Gastroesophageal sphincter (tissue), 3 donors: ENCODE measurements around the gene TNK1.

ENCODE experiments used
- CTCF ChIP-seq, 4 experiments: fragments of 200-600 bp in 2 of 4; fragments of 450-650 bp in 2 of 4; sonication (generic) in 1 of 4; IDR thresholded peaks; one replicate each; pipeline ENCODE4 v1.5.1; 2017 to 2019; ENCODE audit warnings: antibody characterized with exemption in 4 of 4, mild to moderate bottlenecking in 2 of 4, moderate library complexity in 2 of 4
- POLR2AphosphoS5 ChIP-seq: sonication (generic); formaldehyde crosslinking; IDR thresholded peaks from one replicate; pipeline ENCODE4 v1.6.1; 2017; ENCODE audit warnings: antibody characterized with exemption

- TF ChIP-seq CTCF (IDR thresholded peaks at IDR 0.05) (no peak), POLR2AphosphoS5 (no peak)
These were observed 11.1 kb upstream of the TNK1 start for GRCh38 chr17:7369825-7370224.
